Spleen (tissue), 11 donors: ENCODE results near the gene ZGPAT. TPM values are rescaled to one million over a fixed set of nuclear protein-coding genes. Genes with fewer than 3 reads are reported as not detected.
A peak's percentile ranks its signal among the peaks of the same experiment; 100 is the strongest.

Experiments used
- DNase-seq: peaks from one replicate; pipeline ENCODE4 v3.0.0-alpha.2; 2020
- H3K27ac ChIP-seq, 8 donors: fragments of 200-600 bp; sonication (generic) in 7 of 8; 1 replicate in 4 of 8; 2 replicates in 4 of 8; pipeline versions ENCODE4 v1.5.0 to v1.8.0; 2016 to 2021; ENCODE audit warnings: inconsistent platforms in 4 of 8, mild to moderate bottlenecking in 4 of 8, moderate library complexity in 1 of 8
- H3K27me3 ChIP-seq, 7 donors: fragments of 200-600 bp; sonication (generic) in 6 of 7; replicated peaks in 1 of 7; 1 replicate in 4 of 7; 2 replicates in 3 of 7; pipeline versions ENCODE4 v1.5.0 to v1.8.0; 2016 to 2021; ENCODE audit warnings: inconsistent platforms in 3 of 7, mild to moderate bottlenecking in 1 of 7
- H3K36me3 ChIP-seq, 6 donors: fragments of 200-600 bp; sonication (generic) in 5 of 6; 1 replicate in 4 of 6; 2 replicates in 2 of 6; pipeline versions ENCODE4 v1.5.0 to v1.8.0; 2016 to 2021; ENCODE audit warnings: inconsistent platforms in 2 of 6
- H3K4me1 ChIP-seq, 6 donors: fragments of 200-600 bp; sonication (generic) in 5 of 6; 1 replicate in 3 of 6; 2 replicates in 3 of 6; pipeline versions ENCODE4 v1.5.0 to v1.8.0; 2016 to 2021; ENCODE audit warnings: inconsistent platforms in 3 of 6
- H3K4me3 ChIP-seq, 8 donors: fragments of 200-600 bp; sonication (generic) in 7 of 8; 1 replicate in 4 of 8; 2 replicates in 4 of 8; pipeline versions ENCODE4 v1.5.0 to v1.8.0; 2016 to 2021; ENCODE audit warnings: inconsistent platforms in 4 of 8, mild to moderate bottlenecking in 4 of 8, moderate library complexity in 2 of 8
- H3K9me3 ChIP-seq, 8 donors: fragments of 200-600 bp; sonication (generic) in 7 of 8; 1 replicate in 4 of 8; 2 replicates in 4 of 8; pipeline versions ENCODE4 v1.5.0 to v1.8.0; 2016 to 2021; ENCODE audit warnings: inconsistent platforms in 4 of 8
- POLR2A ChIP-seq, 3 donors: fragments of 450-650 bp; IDR thresholded peaks; one replicate each; pipeline ENCODE4 v1.5.1; 2017; ENCODE audit warnings: antibody characterized with exemption in 3 of 3, mild to moderate bottlenecking in 1 of 3
- POLR2AphosphoS5 ChIP-seq, 3 donors: sonication (generic); formaldehyde crosslinking; IDR thresholded peaks; one replicate each; pipeline ENCODE4 v1.5.1; 2017; ENCODE audit warnings: antibody characterized with exemption in 3 of 3
- WGBS, 5 donors: extraction: QIAGEN DNeasy Blood & Tissue Kit in 3 of 5; methylation state at CpG; one replicate each; pipeline versions ENCODE4 v1.1.5 to v1.1.7; 2013 to 2018; 5-methylcytosine and 5-hydroxymethylcytosine counted together
- intact Hi-C: fragments of 100-400 bp; cut with DNase I; formaldehyde crosslinking; loops from one replicate; pipeline ENCODE4 v1.15.0; 2023; ENCODE audit warnings: low total_unique reads
- polyA plus RNA-seq, 3 donors: library from polyadenylated mRNA; stranded (reverse); fragments of 200-250 nt; gene quantifications; one replicate each; pipeline ENCODE4 v1.2.1, GENCODE V29; 2013
- total RNA-seq, 7 donors: library from RNA; depleted of rRNA in 3 of 7; stranded (reverse); fragments of >200 nt in 3 of 7; fragmentation: NEBNext Ultra II Directional in 4 of 7; extraction: Animal tissue kit (Norgen Biotek cat#: 25700) in 4 of 7; gene quantifications; one replicate each; pipeline versions ENCODE4 v1.1.0 to v1.2.1, GENCODE V29; 2016 to 2021
- TF ChIP-seq, protein P1 (sequence below), 11 experiments: fragments of 200-600 bp in 7 of 11; fragments of 450-650 bp in 4 of 11; sonication (generic) in 4 of 11; IDR thresholded peaks in 8 of 11; conservative IDR thresholded peaks in 3 of 11; 1 replicate in 7 of 11; 2 replicates in 4 of 11; pipeline versions ENCODE4 v1.4.0 to v1.8.0; 2016 to 2021; ENCODE audit warnings: antibody characterized with exemption in 11 of 11, inconsistent platforms in 4 of 11, mild to moderate bottlenecking in 1 of 11
- donor health status: healthy with polysubstance abuse.
- donor health status: DM: no; HTN: no; CAD: no; lungs with moderate emphysema.
- donor health status: DM: no; HTN: no; CAD: no.
- donor health status: Bipolar disorder and iron deficiency.
- donor health status: healthy.
- donor health status: DM: no; HTN: no; CAD: no.
- donor health status: DM: yes; HTN: yes; CAD: no.

The ZGPAT gene
- total and polyA plus RNA-seq, 10 donors, result 23.6 to 72.8 (median 38.2) TPM

DNA sequence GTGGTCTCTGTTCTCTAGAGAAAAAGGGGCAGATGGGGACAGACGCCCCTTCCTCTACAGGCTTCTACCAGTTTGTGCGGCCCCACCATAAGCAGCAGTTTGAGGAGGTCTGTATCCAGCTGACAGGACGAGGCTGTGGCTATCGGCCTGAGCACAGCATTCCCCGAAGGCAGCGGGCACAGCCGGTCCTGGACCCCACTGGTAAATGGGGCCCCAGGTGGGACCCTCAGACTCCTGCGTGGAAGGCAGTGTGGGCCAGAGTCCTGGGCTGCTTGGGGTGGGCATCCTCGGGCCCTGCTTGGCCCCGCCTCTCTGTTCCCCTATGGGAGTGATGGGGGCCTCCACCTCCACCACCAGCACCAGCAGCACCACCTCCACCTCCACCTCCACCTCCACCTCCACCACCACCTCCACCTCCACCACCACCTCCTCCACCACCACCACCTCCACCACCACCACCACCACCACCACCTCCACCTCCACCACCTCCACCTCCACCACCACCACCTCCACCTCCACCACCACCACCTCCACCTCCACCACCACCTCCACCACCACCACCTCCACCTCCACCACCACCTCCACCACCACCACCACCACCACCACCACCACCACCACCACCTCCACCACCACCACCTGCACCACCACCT, 14.6 kb upstream of the ZGPAT start:
- no peak for TF ChIP-seq POLR2A (IDR thresholded peaks at IDR 0.05)
- TF ChIP-seq POLR2AphosphoS5 (IDR thresholded peaks at IDR 0.05), result no peak
- TF ChIP-seq, protein P1, sequence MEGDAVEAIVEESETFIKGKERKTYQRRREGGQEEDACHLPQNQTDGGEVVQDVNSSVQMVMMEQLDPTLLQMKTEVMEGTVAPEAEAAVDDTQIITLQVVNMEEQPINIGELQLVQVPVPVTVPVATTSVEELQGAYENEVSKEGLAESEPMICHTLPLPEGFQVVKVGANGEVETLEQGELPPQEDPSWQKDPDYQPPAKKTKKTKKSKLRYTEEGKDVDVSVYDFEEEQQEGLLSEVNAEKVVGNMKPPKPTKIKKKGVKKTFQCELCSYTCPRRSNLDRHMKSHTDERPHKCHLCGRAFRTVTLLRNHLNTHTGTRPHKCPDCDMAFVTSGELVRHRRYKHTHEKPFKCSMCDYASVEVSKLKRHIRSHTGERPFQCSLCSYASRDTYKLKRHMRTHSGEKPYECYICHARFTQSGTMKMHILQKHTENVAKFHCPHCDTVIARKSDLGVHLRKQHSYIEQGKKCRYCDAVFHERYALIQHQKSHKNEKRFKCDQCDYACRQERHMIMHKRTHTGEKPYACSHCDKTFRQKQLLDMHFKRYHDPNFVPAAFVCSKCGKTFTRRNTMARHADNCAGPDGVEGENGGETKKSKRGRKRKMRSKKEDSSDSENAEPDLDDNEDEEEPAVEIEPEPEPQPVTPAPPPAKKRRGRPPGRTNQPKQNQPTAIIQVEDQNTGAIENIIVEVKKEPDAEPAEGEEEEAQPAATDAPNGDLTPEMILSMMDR (IDR thresholded peaks at IDR 0.05 in 8 of 11, conservative IDR thresholded peaks at IDR 0.05 in 3 of 11), result no peak
- H3K27me3 ChIP-seq, result peaks cover 0 to 7% (median 0%) of the 10 kb centered on the region in 7 donors
- peaks cover 0 to 51% (median 7%) of the 10 kb centered on the region in 6 donors for H3K36me3 ChIP-seq
- 89 to 93% (median 90%) methylated on average over 3 to 10 of the region's 10 CpGs for WGBS, 5 donors
- H3K27ac ChIP-seq, result peak overlapping the region in 3 of 8 donors; percentile 44 to 90 (median 89)
- intact Hi-C loops, result no loop called here
- peaks cover 28 to 85% (median 60%) of the 10 kb centered on the region in 6 donors for H3K4me1 ChIP-seq
- DNase-seq, result peak; percentile 66
- no peak overlapping the region for H3K4me3 ChIP-seq
- no peaks in the 10 kb centered on the region for H3K9me3 ChIP-seq

DNA sequence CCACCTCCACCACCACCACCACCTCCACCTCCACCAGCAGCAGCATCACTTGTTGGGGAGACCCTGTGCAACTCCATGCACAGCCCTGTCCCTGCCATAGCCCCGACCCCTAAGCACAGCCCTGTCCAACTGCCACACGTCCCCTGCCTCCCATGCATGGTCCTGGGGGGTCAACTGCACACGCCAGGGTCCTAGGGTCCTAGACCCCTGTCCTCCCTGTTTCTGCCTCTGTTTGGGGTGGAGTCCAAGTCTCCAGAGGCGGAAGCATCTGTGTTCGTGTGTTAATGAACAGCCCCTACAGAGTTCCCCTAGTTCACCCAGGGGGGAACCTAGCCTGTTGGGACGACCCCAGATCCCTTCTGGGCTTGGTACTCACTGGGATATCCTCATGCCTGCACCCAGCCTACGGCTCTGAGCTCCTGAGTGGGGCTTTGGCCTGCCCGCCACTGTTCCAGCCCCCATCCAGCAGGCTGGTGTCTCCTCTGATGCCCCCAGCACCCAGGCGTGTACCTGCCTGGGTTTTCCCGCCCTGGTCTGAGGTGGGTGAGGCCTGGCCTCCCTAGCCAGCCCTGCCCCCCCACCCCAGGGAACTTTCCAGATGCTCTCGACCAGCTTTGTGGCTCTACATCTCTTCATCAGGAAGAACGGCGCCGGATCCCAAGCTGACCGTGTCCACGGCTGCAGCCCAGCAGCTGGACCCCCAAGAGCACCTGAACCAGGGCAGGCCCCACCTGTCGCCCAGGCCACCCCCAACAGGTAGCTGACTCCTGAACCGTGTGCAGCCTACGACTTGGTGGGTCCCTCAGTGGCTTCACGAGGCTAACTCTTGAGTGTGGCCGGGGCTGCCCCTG, 13.9 kb upstream of the ZGPAT start:
- no peaks in the 10 kb centered on the region for H3K9me3 ChIP-seq
- H3K4me1 ChIP-seq, result peaks cover 34 to 85% (median 62%) of the 10 kb centered on the region in 6 donors
- WGBS, 5 donors, result 90 to 96% (median 96%) methylated on average over 18 to 21 of the region's 21 CpGs
- no peak overlapping the region for H3K4me3 ChIP-seq
- H3K27ac ChIP-seq, result peak overlapping the region in 1 of 8 donors; percentile 22
- peaks cover 0 to 54% (median 7%) of the 10 kb centered on the region in 6 donors for H3K36me3 ChIP-seq
- H3K27me3 ChIP-seq, result peaks cover 0 to 7% (median 0%) of the 10 kb centered on the region in 7 donors
- intact Hi-C loops, result no loop called here
- TF ChIP-seq, protein P1 (IDR thresholded peaks at IDR 0.05 in 8 of 11, conservative IDR thresholded peaks at IDR 0.05 in 3 of 11), result no peak
- TF ChIP-seq POLR2AphosphoS5 (IDR thresholded peaks at IDR 0.05), result peak in 1 of 3 donors; percentile 44
- DNase-seq, result peak; percentile 64

DNA sequence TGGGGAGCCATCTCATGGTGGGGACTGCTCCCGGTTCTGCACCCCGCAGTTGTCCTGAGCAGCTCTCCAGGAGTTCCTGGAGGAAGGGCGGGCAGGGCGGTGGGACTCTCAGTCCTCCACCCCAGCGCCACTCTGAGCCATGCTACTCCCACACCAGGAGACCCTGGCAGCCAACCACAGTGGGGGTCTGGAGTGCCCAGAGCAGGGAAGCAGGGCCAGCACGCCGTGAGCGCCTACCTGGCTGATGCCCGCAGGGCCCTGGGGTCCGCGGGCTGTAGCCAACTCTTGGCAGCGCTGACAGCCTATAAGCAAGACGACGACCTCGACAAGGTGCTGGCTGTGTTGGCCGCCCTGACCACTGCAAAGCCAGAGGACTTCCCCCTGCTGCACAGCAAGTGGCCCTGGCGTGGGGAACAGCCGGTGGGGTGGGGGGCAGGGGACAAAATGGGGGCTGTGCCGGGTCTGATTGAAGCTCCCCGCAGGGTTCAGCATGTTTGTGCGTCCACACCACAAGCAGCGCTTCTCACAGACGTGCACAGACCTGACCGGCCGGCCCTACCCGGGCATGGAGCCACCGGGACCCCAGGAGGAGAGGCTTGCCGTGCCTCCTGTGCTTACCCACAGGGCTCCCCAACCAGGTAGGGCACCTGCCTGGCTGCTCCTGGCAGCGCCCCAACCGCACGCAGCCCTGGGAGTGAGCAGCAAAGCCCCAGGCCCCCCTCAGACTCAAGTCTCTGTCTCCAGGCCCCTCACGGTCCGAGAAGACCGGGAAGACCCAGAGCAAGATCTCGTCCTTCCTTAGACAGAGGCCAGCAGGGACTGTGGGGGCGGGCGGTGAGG, 13.0 kb upstream of the ZGPAT start:
- Histone ChIP-seq H3K36me3 (peaks cover 0 to 60% (median 11%) of the 10 kb centered on the region in 6 donors), H3K4me1 (peaks cover 34 to 85% (median 64%) of the 10 kb centered on the region in 6 donors), H3K9me3 (no peaks in the 10 kb centered on the region), H3K27ac (peak overlapping the region in 1 of 8 donors; percentile 22), H3K4me3 (no peak overlapping the region), H3K27me3 (peaks cover 0 to 7% (median 0%) of the 10 kb centered on the region in 7 donors)
- peak; percentile 75 for DNase-seq
- intact Hi-C loops, result no loop called here
- TF ChIP-seq, protein P1 (IDR thresholded peaks at IDR 0.05 in 8 of 11, conservative IDR thresholded peaks at IDR 0.05 in 3 of 11), result no peak
- TF ChIP-seq POLR2AphosphoS5 (IDR thresholded peaks at IDR 0.05) (peak in 1 of 3 donors; percentile 35), POLR2A (IDR thresholded peaks at IDR 0.05) (no peak)
- 94 to 98% (median 95%) methylated on average over 14 to 37 of the region's 37 CpGs for WGBS, 5 donors
